SK-N-SH (cell line): ENCODE results near the gene YARS1.

Source experiments
- EP300 ChIP-seq, 2 experiments: IDR thresholded peaks; 2 replicates each; pipeline versions ENCODE4 v1.4.0 to v1.6.1; 2012; ENCODE audit warnings: borderline replicate concordance in 1 of 2, low read depth in 1 of 2, low read length in 1 of 2
- NFIC ChIP-seq: IDR thresholded peaks from 2 replicates; pipeline ENCODE4 v1.4.0; 2012; ENCODE audit warnings: borderline replicate concordance
- POLR2AphosphoS5 ChIP-seq: IDR thresholded peaks from 2 replicates; pipeline ENCODE4 v1.6.1; 2012; ENCODE audit warnings: low read depth, low read length
- SIN3A ChIP-seq: IDR thresholded peaks from 2 replicates; pipeline ENCODE4 v1.6.1; 2012; ENCODE audit warnings: low read depth, mild to moderate bottlenecking, low read length, moderate library complexity, borderline replicate concordance
- TAF1 ChIP-seq: IDR thresholded peaks from 2 replicates; pipeline ENCODE4 v1.6.1; 2012; ENCODE audit warnings: low read depth, mild to moderate bottlenecking, low read length, moderate library complexity, borderline replicate concordance
- YY1 ChIP-seq: IDR thresholded peaks from 2 replicates; pipeline ENCODE4 v1.4.0; 2012; ENCODE audit warnings: low read depth, mild to moderate bottlenecking
- TF ChIP-seq, protein P1 (sequence below): fragments of 200-600 bp; sonication (generic); IDR thresholded peaks from 2 replicates; pipeline ENCODE4 v1.6.1; 2017; ENCODE audit warnings: antibody characterized with exemption, mild to moderate bottlenecking, moderate library complexity

DNA sequence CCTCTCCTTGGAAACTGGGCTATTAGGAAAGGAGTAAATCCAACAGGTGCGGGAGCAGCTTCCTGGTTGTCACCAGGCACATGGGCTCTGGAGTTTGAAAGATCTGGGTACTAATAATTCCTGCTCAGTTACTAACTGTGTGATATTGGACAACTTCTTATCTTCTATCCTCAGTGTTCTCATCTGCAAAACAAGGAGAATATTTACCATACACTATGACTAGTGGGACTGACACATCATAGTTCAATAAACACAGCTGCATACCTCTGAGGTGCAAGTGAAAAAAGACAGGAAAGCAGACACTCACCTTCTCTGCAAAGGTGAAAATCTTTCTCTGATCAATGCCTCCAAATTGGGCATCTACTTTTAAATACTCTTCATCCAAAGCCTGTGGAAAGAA is 19.7 kb downstream of the YARS1 start:
- TF ChIP-seq, protein P1, sequence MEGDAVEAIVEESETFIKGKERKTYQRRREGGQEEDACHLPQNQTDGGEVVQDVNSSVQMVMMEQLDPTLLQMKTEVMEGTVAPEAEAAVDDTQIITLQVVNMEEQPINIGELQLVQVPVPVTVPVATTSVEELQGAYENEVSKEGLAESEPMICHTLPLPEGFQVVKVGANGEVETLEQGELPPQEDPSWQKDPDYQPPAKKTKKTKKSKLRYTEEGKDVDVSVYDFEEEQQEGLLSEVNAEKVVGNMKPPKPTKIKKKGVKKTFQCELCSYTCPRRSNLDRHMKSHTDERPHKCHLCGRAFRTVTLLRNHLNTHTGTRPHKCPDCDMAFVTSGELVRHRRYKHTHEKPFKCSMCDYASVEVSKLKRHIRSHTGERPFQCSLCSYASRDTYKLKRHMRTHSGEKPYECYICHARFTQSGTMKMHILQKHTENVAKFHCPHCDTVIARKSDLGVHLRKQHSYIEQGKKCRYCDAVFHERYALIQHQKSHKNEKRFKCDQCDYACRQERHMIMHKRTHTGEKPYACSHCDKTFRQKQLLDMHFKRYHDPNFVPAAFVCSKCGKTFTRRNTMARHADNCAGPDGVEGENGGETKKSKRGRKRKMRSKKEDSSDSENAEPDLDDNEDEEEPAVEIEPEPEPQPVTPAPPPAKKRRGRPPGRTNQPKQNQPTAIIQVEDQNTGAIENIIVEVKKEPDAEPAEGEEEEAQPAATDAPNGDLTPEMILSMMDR: no peak
- TF ChIP-seq EP300 (IDR thresholded peaks at IDR 0.05; ENCODE audit: borderline replicate concordance in 1 of 2, low read depth in 1 of 2, low read length in 1 of 2) (no peak), YY1 (no peak), POLR2AphosphoS5 (no peak), SIN3A (no peak), TAF1 (no peak), NFIC (no peak)
